Colonic mucosa (tissue), 4 donors: ENCODE results near the gene TIMP2. TPM values are rescaled to one million over a fixed set of nuclear protein-coding genes. Genes with fewer than 3 reads are reported as not detected.

Source experiments
- DNase-seq: peaks from one replicate; pipeline ENCODE4 v3.0.0-alpha.2; 2020
- H3K27ac ChIP-seq: fragments of 200-600 bp; one replicate; pipeline ENCODE4 v1.8.0; 2021
- H3K27me3 ChIP-seq: fragments of 200-600 bp; one replicate; pipeline ENCODE4 v1.8.0; 2021
- H3K36me3 ChIP-seq: fragments of 200-600 bp; one replicate; pipeline ENCODE4 v1.8.0; 2021
- H3K4me1 ChIP-seq: fragments of 200-600 bp; one replicate; pipeline ENCODE4 v1.8.0; 2021; ENCODE audit warnings: mild to moderate bottlenecking
- H3K4me3 ChIP-seq: fragments of 200-600 bp; one replicate; pipeline ENCODE4 v1.8.0; 2021
- H3K9ac ChIP-seq, 2 donors: one replicate each; pipeline ENCODE4 v1.7.0; 2013; ENCODE audit warnings: control low read depth in 2 of 2, low read depth in 2 of 2, low read length in 2 of 2
- H3K9me3 ChIP-seq: fragments of 200-600 bp; one replicate; pipeline ENCODE4 v1.8.0; 2021
- CTCF ChIP-seq: fragments of 200-600 bp; IDR thresholded peaks from one replicate; pipeline ENCODE4 v1.8.0; 2022; ENCODE audit warnings: antibody characterized with exemption, mild to moderate bottlenecking
- intact Hi-C: fragments of 100-400 bp; cut with DNase I; formaldehyde crosslinking; loops from one replicate; pipeline ENCODE4 v1.14.1; 2022
- total RNA-seq, 2 donors: library from RNA; stranded (reverse); fragmentation: NEBNext Ultra II Directional in 1 of 2; extraction: Animal tissue kit (Norgen Biotek cat#: 25700) in 1 of 2; gene quantifications; one replicate each; pipeline ENCODE4 v1.2.1, GENCODE V29; 2021
- donor health status: healthy.
- donor health status: DM: no; HTN: no; CAD: no.
- donor health status: DM: no; HTN: no; CAD: no.

Gene TIMP2
- total RNA-seq, 2 donors from 2014 or later: 42.8 to 86.1 TPM

GRCh38 chr17:78896091-78896833 lies 28.9 kb downstream of the TIMP2 start:
- H3K27ac ChIP-seq: no peak overlapping the region

GRCh38 chr17:78895322-78895721 lies 29.9 kb downstream of the TIMP2 start:
- Histone ChIP-seq H3K4me3 (no peak overlapping the region), H3K4me1 (peaks cover 3% of the 10 kb centered on the region), H3K27ac (no peak overlapping the region), H3K9ac (no peak overlapping the region), H3K27me3 (no peaks in the 10 kb centered on the region), H3K9me3 (no peaks in the 10 kb centered on the region), H3K36me3 (no peaks in the 10 kb centered on the region)
- no peak for TF ChIP-seq CTCF
- DNase-seq: no peak
- intact Hi-C loops: no loop called here

More at GRCh38 chr17:78896091-78896833, 28.9 kb downstream of the TIMP2 start:
- Histone ChIP-seq H3K9ac (no peak overlapping the region), H3K36me3 (no peaks in the 10 kb centered on the region), H3K27me3 (no peaks in the 10 kb centered on the region), H3K9me3 (no peaks in the 10 kb centered on the region), H3K4me3 (no peak overlapping the region), H3K4me1 (peaks cover 3% of the 10 kb centered on the region)
- no peak for DNase-seq
- no peak for TF ChIP-seq CTCF
- intact Hi-C loops: no loop called here

- H3K27ac ChIP-seq: no peak overlapping the region
Measured at GRCh38 chr17:78893684-78894083, 31.5 kb downstream of the TIMP2 start.

GRCh38 chr17:78892936-78893379 lies 32.2 kb downstream of the TIMP2 start:
- Histone ChIP-seq H3K36me3 (no peaks in the 10 kb centered on the region), H3K27me3 (no peaks in the 10 kb centered on the region), H3K27ac (no peak overlapping the region), H3K9ac (no peak overlapping the region), H3K4me3 (no peak overlapping the region), H3K9me3 (no peaks in the 10 kb centered on the region), H3K4me1 (peaks cover 3% of the 10 kb centered on the region)
- DNase-seq: no peak
- no peak for TF ChIP-seq CTCF
- intact Hi-C loops: no loop called here

More at GRCh38 chr17:78893684-78894083, 31.5 kb downstream of the TIMP2 start:
- intact Hi-C loops: no loop called here
- no peaks in the 10 kb centered on the region for H3K9me3 ChIP-seq
- no peak overlapping the region for H3K9ac ChIP-seq
- no peaks in the 10 kb centered on the region for H3K27me3 ChIP-seq
- no peak overlapping the region for H3K4me3 ChIP-seq
- peaks cover 3% of the 10 kb centered on the region for H3K4me1 ChIP-seq
- no peak for DNase-seq
- no peaks in the 10 kb centered on the region for H3K36me3 ChIP-seq
- no peak for TF ChIP-seq CTCF

- Histone ChIP-seq H3K36me3 (no peaks in the 10 kb centered on the region), H3K4me1 (peaks cover 3% of the 10 kb centered on the region), H3K9me3 (no peaks in the 10 kb centered on the region), H3K27me3 (no peaks in the 10 kb centered on the region), H3K27ac (no peak overlapping the region), H3K9ac (no peak overlapping the region), H3K4me3 (no peak overlapping the region)
- no peak for TF ChIP-seq CTCF
- no peak for DNase-seq
- intact Hi-C loops: no loop called here
Measured at GRCh38 chr17:78892520-78892919, 32.7 kb downstream of the TIMP2 start.
